ENCODE measurements around the gene KIF3A.

The KIF3A gene

GRCh38 chr5:132736853-132737833, at the start of gene KIF3A:
KIF3A (minus strand) TSS chr5:132737546; CDS start chr5:132737419, 127 bp downstream.
- DNase-seq: peak; percentile 93

- DNase-seq: peak; percentile 27
Measured at GRCh38 chr5:132787076-132787475, 49.7 kb upstream of the KIF3A start.

DNA sequence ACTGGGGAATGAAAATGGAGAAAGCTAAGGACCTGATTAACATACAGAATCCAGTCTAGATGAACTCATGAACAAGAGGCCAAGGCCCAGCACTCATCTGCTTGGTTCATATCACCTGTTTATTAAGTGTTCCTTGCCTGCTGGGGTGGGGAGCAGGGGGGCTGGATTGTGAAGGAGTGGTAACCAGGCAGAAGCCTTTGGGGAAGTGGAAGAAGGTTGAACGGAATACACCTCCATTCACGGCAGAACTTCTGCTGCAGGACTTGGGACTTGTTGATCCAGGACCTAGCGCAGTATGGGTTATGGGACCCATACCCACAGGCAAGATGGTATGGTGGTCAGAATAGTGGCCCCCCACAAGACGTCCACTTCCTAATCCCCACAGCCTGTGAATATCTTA, 48.5 kb upstream of the KIF3A start:
- DNase-seq: no peak

DNA sequence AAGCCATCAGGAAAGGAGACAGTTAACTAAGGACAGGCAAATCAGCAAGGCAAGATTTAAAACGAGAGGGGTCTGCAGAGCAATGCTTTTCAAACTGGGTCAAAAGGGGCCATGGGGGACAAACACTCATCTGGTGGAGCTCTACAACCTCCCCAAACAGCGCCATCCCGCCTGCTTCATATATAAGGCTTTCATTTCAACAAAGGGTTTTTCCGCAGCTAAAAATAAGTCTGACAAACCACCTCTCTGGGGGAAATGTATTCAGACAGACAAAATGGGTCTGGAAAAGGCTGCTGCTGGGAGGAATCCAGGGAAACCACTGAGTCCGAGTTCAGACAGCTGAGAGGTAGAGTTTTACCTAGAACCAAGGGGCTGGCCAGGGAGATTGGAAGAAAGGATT, 48.0 kb upstream of the KIF3A start:
- no peak for DNase-seq

- peak; percentile 72 for DNase-seq
Measured at GRCh38 chr5:132782101-132782500, 44.8 kb upstream of the KIF3A start.

- no peak for DNase-seq
Measured at GRCh38 chr5:132781029-132781428, 43.7 kb upstream of the KIF3A start.

GRCh38 chr5:132780577-132780976, 43.2 kb upstream of the KIF3A start:
- no peak for DNase-seq

DNA sequence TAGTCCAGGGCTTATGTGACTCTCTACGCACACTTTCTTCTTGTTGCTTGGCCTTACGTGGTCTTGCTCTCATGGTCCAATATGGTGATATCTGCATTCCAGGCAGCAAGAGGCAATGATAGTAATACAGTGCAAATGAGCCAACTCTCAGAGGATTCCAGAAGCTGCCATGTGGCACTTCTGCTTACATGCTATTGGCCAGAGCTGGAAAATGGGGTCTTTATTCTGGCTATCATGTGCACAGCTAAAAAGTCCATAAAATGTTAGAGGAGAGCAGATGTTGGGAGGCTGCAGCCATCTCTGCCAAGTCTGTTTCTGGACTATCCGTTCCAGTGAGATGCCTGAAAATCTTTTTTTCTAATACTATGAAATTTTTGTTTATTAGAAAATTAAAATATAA, 42.6 kb upstream of the KIF3A start:
- no peak for DNase-seq

DNA sequence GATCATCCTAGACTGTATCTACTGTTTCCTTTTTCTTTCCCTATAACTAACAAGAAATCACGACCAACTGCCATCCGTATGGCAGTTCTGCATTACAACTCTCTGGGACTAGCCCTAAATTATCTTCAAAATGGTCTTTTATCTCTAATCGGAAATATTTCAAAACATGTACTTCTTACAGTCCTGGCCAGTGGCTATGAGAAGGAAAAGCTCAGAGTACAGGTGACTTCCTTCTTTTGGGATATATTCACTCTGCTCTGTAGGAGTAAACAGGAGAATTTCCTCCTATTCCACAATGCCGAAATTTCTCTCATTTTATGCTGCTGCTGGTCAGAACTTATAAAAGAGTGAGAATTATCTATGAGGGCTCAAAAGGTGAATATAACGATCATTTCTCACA, 41.5 kb upstream of the KIF3A start:
- no peak for DNase-seq

DNA sequence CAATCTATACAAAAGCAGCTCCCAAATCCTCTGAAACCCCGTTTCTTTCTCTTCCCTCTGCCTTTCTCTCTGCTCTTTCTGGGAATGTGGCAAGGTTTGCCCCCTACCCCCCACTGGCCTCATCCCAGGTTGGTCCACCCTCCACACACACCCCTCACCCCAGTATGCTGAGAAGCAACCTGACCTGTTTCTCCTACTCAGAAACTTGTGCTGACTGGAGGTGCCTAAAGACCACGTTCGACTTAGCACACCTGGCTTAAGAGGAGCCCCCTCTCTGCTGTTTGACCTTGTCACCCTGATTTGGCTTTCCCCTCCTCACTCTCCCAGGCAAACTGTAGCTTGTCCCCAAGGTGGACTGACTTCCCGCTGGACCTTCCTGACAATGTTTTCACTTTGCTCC, 40.8 kb upstream of the KIF3A start:
- DNase-seq: no peak

DNA sequence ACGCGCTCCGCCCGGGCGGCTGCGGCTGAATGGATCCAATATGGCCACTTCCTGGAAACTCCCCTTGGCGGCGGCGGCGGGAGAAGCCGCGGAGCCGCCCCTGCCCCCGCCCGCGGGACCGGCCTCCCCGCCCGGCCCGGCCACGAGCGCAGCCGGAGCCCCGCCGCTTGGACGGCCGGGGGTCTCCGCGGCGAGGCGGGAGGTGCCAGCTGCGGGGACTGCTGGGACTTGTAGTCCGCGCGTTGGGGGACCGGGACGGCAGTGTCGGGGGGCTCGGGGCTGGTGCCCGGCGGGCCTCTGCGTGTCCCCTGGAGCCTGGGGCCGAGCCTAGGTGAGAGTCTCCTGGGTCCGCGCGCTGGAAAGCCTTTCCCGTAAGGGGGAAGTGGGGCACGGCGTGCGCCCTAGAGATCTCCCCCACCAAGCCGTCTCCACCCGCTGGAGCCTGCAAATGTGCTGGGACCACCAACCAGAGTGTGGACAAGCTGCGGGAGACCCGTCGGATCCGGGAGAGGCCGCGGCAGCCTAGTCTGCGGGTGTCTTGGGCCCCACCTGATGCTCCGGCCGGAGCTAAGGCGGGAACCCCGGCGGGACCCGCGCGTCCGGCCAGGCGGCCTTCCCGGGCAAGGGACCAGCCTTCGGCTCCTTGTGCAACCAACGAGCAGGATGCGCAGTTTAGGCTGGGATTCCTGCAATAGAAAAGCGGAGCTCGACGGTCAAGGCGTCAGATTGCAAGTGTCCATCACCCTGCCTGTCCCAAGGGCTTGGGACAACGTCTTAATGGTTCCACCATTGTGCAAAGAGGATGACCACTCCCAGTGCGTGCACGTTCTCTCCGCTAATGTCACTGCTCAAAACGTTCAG, 40.1 kb upstream of the KIF3A start, which contains the start of gene SEPTIN8:
TSS of gene SEPTIN8 (minus strand) at position 31 of the 861 bp plus-strand sequence. CDS start 102 bp downstream, outside the sequence.
- peak; percentile 30 for DNase-seq

GRCh38 chr5:132776938-132777208, 39.5 kb upstream of the KIF3A start:
- DNase-seq: no peak

GRCh38 chr5:132776131-132776937, 39.0 kb upstream of the KIF3A start:
- DNase-seq: no peak

- DNase-seq: no peak
Measured at GRCh38 chr5:132775476-132775961, 38.2 kb upstream of the KIF3A start.

GRCh38 chr5:132774896-132775295, 37.5 kb upstream of the KIF3A start:
- DNase-seq: no peak

DNA sequence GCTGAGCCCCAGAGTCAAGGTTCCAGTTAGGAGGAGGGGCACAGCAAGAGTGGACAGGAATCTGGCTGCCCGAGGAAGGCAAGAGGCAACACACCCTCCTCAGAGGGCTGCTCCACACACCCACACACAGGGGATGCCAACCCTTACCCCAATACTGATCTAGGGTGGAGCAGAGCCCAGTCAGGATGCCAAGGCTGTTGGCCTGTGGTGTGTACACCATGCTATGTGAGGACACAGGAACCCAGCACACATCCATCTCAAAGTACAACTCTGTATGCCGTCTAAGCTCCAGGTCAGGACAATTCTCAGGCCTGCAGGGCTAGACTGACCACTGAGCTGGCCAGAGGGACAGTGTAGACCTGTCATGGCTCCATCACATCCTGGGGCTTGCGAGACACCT, 37.1 kb upstream of the KIF3A start:
- no peak for DNase-seq

DNA sequence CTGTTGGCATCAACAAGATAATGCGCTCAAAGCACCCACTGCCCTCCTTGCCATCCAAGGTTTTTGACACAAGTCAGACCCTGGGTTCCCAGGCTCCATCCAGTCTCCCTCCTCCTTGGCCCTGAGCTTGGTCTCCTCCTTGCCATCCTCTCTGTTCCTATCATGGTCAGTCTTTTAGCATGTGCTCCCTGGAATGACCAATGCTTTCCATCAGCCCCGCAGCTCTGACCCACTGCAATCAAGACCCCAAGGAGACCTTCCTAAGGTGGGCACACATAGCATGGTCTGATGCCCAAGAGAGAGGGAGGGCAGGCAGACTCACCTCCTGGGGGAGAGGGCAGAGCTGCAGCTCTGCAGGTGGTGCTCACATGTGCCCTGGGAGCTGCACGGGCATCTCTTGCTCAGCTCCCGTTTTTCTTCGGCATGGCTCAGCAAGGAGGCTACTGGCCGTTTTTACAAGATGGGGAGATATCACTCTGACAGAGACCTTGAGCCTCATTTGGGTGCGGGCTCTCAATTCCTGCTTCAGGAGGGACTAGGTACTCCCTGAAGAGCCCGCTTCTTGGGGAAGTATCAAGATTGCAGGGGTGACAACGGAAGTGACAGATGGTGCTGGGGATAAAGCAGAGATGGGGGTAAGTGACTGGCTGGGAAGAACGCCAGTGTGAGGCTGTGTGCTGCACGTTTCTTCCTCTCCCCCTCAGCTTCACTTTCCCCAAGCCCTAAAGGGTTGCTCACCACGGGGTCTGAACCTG, 36.4 kb upstream of the KIF3A start:
- no peak for DNase-seq

DNA sequence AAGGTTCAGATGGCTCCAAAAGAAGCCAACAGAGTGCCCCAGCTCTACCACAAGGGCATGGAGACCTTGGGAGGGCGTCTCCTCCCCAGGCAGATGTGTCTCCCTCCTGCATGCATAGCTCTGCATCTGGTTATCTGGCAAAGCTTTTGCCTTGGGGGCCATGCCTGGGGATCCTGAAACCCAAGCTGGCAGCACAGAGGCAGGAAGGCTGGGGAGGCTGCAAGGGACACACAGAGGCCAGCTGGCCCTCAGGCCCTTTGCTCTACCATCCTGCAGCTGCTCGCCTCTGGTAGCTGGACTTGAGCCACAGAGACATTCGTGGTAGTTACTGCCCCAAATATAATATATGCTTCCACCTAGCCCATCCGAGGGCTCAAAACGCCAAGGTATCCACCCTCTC, 35.8 kb upstream of the KIF3A start:
- no peak for DNase-seq

DNA sequence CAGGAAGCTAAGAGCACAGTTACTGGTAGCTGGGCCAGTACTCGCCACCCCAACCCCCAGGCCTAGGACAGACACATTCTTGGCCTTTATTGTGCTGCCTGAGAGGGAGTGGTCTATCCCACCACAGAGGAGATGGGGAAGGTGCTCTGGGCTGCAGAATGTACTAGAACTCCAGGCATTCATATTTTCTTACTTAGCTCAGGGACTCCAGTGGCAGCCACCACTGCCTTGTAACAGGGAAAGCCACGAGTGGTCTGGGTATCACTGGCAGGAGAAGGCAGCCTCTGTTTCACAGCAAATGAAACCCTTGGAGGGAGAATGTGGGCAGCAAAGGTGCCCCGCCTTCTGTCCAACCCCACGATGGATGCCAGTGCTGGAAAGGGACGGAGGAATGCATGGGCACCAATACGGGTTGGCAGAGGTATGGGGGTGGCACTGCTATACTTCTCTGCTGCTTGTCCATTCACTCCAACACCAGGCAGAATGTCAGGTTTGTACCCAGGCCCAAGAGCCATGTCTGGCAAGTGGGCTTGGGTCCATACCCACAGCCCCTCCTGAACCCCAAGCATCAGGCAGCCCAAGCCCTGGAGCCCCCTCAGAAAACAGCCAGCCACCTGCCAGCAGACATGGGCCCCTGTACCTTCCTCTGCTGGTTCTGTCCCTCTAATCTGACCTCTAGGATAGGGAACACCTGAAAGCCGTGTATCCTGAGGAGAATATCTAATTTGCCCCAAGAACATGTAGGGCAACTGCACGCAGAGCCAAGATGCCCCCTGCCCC, 35.1 kb upstream of the KIF3A start:
- DNase-seq: no peak

DNA sequence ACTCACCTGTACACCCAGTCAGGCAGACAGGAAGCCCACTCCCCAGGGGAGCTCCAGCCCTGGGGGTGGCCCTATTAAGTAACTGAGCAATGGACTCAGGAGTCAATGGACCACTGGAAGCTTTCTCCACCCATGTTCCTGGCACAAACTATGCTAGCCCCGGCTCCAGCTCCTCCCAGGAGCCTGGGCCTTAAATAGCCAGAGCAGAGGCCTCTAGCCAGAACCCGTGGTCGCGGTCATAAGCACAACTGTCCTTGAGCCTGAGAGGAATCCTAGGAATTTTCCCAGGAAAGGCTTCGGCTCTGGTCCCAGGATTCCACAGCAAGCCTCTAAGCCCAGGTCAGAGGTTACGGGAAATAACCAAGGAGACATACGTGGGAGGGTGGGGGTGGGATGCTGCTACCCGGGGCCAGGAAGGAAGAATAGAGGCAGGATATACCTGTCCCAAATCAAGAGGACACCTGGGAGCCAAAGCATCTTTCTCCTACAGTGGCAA, 34.2 kb upstream of the KIF3A start:
- peak; percentile 20 for DNase-seq
